Prostate gland (tissue), 2 donors: ENCODE data around the gene OLFM1. TPM values are rescaled to one million over a fixed set of nuclear protein-coding genes. Genes with fewer than 3 reads are reported as not detected.
A peak's percentile ranks its signal among the peaks of the same experiment; 100 is the strongest.

Source experiments
- DNase-seq: peaks from one replicate; pipeline ENCODE4 v3.0.0-alpha.2; 2019; ENCODE audit warnings: low spot score
- H3K27ac ChIP-seq, 2 donors: fragments of 200-600 bp; sonication (generic); 2 replicates each; pipeline ENCODE4 v1.5.1; 2017 to 2019
- H3K27me3 ChIP-seq: fragments of 200-600 bp; sonication (generic); replicated peaks from 2 replicates; pipeline ENCODE4 v1.5.1; 2019; ENCODE audit not compliant: insufficient read depth
- H3K36me3 ChIP-seq, 2 donors: fragments of 200-600 bp; sonication (generic); 1 replicate in 1 of 2; 2 replicates in 1 of 2; pipeline versions ENCODE4 v1.5.1 to v1.8.1; 2017 to 2019
- H3K4me1 ChIP-seq: fragments of 200-600 bp; sonication (generic); replicated peaks from 2 replicates; pipeline ENCODE4 v1.5.1; 2019
- H3K4me3 ChIP-seq, 2 donors: fragments of 200-600 bp; sonication (generic); 2 replicates each; pipeline ENCODE4 v1.5.1; 2017 to 2019
- H3K9me3 ChIP-seq: fragments of 200-600 bp; sonication (generic); 2 replicates; pipeline ENCODE4 v1.5.1; 2017
- CTCF ChIP-seq, 4 experiments: fragments of 200-600 bp in 2 of 4; fragments of 450-650 bp in 2 of 4; sonication (generic) in 2 of 4; IDR thresholded peaks; 1 replicate in 3 of 4; 2 replicates in 1 of 4; pipeline ENCODE4 v1.5.1; 2016 to 2019; ENCODE audit warnings: antibody characterized with exemption in 4 of 4, mild to moderate bottlenecking in 2 of 4, moderate library complexity in 2 of 4
- POLR2A ChIP-seq: fragments of 450-650 bp; IDR thresholded peaks from one replicate; pipeline ENCODE4 v1.6.1; 2016; ENCODE audit warnings: antibody characterized with exemption, mild to moderate bottlenecking
- POLR2AphosphoS5 ChIP-seq: sonication (generic); formaldehyde crosslinking; IDR thresholded peaks from one replicate; pipeline ENCODE4 v1.6.1; 2017; ENCODE audit warnings: antibody characterized with exemption
- WGBS: methylation state at CpG from one replicate; pipeline ENCODE4 v1.1.5; 2018; 5-methylcytosine and 5-hydroxymethylcytosine counted together
- intact Hi-C: fragments of 100-400 bp; cut with DNase I; formaldehyde crosslinking; loops from one replicate; pipeline ENCODE4 v1.14.2; 2022
- total RNA-seq, 2 donors: library from RNA; depleted of rRNA; stranded (reverse); fragments of >200 nt; gene quantifications; one replicate each; pipeline ENCODE4 v1.1.0, GENCODE V29; 2016

Gene OLFM1
- total RNA-seq, 2 donors from 2014 or later: 11.7 to 23.3 TPM

GRCh38 chr9:135083831-135084230, 3.6 kb upstream of the OLFM1 start:
- Histone ChIP-seq H3K27ac (no peak overlapping the region), H3K27me3 (peaks cover 6% of the 10 kb centered on the region), H3K4me3 (no peak overlapping the region), H3K4me1 (peaks cover 12% of the 10 kb centered on the region), H3K36me3 (no peaks in the 10 kb centered on the region), H3K9me3 (no peaks in the 10 kb centered on the region)
- intact Hi-C loops: no loop called here
- no peak for TF ChIP-seq POLR2A
- no peak for TF ChIP-seq POLR2AphosphoS5
- TF ChIP-seq CTCF (IDR thresholded peaks at IDR 0.05): no peak
- no peak for DNase-seq
- WGBS: 25% methylated on average over 8 of the region's 8 CpGs

DNA sequence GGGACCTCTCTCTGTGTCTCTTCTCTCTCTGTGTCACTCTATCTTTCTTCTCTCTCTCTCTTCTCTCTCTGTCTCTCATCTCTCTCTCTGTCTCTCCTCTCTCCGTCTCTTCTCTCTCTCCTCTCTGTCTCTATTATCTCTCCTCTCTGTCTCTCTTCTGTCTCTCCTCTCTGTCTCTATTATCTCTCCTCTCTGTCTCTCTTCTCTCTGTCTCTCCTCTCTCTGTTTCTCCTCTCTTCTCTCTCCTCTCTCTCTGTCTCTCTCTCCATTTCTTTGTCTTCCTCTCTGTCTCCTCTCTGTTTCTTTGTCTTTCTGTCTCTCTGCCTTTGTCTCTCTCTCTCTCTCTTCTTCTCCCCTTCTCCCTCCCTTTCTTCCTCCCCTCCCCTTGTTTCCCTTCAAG, 3.2 kb upstream of the OLFM1 start:
- no peak overlapping the region for H3K27ac ChIP-seq
- peaks cover 6% of the 10 kb centered on the region for H3K27me3 ChIP-seq
- H3K9me3 ChIP-seq: no peaks in the 10 kb centered on the region
- intact Hi-C loops: no loop called here
- WGBS: 85% methylated on average over 1 of the region's 1 CpG
- no peaks in the 10 kb centered on the region for H3K36me3 ChIP-seq
- TF ChIP-seq POLR2AphosphoS5 (no peak), POLR2A (no peak), CTCF (IDR thresholded peaks at IDR 0.05) (no peak)
- no peak for DNase-seq
- H3K4me3 ChIP-seq: no peak overlapping the region
- H3K4me1 ChIP-seq: peaks cover 12% of the 10 kb centered on the region

- Histone ChIP-seq H3K27ac (no peak overlapping the region), H3K4me1 (peaks cover 12% of the 10 kb centered on the region)
Measured at GRCh38 chr9:135084881-135085760, 2.3 kb upstream of the OLFM1 start.

GRCh38 chr9:135085830-135086546, 1.5 kb upstream of the OLFM1 start:
- 7% methylated on average over 29 of the region's 30 CpGs for whole genome bisulfite sequencing
- H3K9me3 ChIP-seq: no peaks in the 10 kb centered on the region
- H3K36me3 ChIP-seq: no peaks in the 10 kb centered on the region
- peaks cover 12% of the 10 kb centered on the region for H3K4me1 ChIP-seq
- peak; percentile 84 for DNase-seq
- H3K4me3 ChIP-seq: peak overlapping the region in 1 of 2 donors; percentile 23
- peak; percentile 86 to 99 (median 96) for TF ChIP-seq CTCF (IDR thresholded peaks at IDR 0.05)
- TF ChIP-seq POLR2AphosphoS5: peak; percentile 61
- no peak for TF ChIP-seq POLR2A
- H3K27me3 ChIP-seq: peaks cover 6% of the 10 kb centered on the region
- intact Hi-C loops: loop anchor here (1.0 to 2.0 kb wide), 2 partner anchors 259 to 326 kb away; no protein-coding TSS in a partner anchor
- peak overlapping the region in 1 of 2 donors; percentile 27 for H3K27ac ChIP-seq

More at GRCh38 chr9:135084881-135085760, 2.3 kb upstream of the OLFM1 start:
- Histone ChIP-seq H3K9me3 (no peaks in the 10 kb centered on the region), H3K27me3 (peaks cover 6% of the 10 kb centered on the region), H3K36me3 (no peaks in the 10 kb centered on the region), H3K4me3 (no peak overlapping the region)
- intact Hi-C loops: no loop called here
- TF ChIP-seq POLR2AphosphoS5: no peak
- no peak for TF ChIP-seq CTCF (IDR thresholded peaks at IDR 0.05)
- TF ChIP-seq POLR2A: no peak
- 75% methylated on average over 20 of the region's 20 CpGs for WGBS
- DNase-seq: no peak
